GM20000 (cell line): ENCODE measurements around the gene BLVRA.
"Not testable (repeated sequence)": the region's sequence is repeated elsewhere in the genome, so short reads cannot be mapped to it uniquely, and the experiment has no call there.

Experiments used
- DNase-seq: peaks from one replicate; pipeline ENCODE4 v3.0.0; 2012; ENCODE audit warnings: low spot score
- TF ChIP-seq, protein P1 (sequence below): IDR thresholded peaks from 2 replicates; pipeline ENCODE4 v1.5.1; 2012; ENCODE audit warnings: mild to moderate bottlenecking, control low read depth; ENCODE audit errors: extremely low read depth, missing control alignments

Gene BLVRA

DNA sequence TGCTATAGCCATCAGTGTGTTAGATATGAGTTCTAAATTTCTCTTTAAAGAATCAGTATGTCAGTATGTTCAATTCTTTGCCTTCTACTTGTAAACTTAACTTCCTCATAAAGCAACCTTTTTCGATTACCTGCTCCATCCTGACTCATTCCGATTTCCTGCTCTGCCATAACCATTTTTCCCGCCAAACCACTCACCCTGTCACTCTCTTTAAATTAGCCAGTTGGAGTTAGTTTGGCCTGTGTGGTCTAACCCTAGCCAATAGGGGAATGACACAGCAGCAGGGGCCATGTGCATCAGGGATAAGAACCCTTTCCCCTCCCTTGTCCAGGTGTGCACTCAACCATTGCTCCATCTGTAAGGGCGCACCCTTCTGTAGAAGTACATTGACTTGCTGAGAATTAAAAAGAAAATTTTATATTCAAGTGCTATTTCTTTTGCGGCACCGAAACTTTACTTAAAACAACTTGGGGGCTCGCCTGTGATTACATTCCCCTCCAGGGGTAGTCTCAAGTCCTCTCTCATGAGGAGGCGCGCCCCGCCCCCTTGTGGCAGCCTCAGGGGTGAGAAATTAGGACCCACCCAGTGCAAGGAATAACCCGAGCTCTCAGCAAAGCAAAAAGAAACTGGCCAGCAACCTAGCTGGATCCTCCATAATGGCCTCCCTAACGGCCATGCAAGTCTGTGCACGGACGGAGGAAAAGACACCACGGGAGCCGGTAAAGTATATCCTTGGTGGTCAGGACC lies 51.9 kb downstream of the BLVRA start:
- DNase-seq: peak; percentile 22

DNA sequence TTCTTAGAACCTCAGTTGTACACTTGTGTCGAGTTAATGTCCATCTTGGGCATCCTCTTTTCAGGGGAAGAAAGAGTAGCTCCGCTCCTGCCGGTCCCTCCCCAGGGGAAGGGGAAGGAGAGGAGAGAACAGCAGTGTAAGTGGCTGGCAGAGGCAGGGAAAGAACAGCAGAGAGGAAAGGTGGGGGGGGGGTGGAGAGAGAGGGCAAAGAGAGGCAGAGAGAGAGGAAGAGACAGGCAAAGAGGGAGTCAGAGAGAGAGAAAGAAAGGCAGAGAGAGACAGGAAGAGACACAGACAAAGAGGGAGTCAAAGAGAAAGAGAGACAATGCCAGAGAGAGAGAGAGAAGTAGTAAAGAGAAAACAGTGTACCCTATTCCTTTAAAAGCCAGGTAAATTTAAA lies 56.9 kb downstream of the BLVRA start:
- TF ChIP-seq, protein P1, sequence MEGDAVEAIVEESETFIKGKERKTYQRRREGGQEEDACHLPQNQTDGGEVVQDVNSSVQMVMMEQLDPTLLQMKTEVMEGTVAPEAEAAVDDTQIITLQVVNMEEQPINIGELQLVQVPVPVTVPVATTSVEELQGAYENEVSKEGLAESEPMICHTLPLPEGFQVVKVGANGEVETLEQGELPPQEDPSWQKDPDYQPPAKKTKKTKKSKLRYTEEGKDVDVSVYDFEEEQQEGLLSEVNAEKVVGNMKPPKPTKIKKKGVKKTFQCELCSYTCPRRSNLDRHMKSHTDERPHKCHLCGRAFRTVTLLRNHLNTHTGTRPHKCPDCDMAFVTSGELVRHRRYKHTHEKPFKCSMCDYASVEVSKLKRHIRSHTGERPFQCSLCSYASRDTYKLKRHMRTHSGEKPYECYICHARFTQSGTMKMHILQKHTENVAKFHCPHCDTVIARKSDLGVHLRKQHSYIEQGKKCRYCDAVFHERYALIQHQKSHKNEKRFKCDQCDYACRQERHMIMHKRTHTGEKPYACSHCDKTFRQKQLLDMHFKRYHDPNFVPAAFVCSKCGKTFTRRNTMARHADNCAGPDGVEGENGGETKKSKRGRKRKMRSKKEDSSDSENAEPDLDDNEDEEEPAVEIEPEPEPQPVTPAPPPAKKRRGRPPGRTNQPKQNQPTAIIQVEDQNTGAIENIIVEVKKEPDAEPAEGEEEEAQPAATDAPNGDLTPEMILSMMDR: no peak
- no peak for DNase-seq

More for the DNA sequence above, 51.9 kb downstream of the BLVRA start:
- TF ChIP-seq, protein P1: peak; percentile 1

- not testable (repeated sequence) for DNase-seq
Observed at GRCh38 chr7:43816046-43816797, 57.7 kb downstream of the BLVRA start.

- DNase-seq: not testable (repeated sequence)
Observed at GRCh38 chr7:43823425-43823824, 64.9 kb downstream of the BLVRA start.

GRCh38 chr7:43823941-43824340 lies 65.5 kb downstream of the BLVRA start:
- no peak for DNase-seq
- TF ChIP-seq, protein P1: no peak

- not testable (repeated sequence) for DNase-seq
Observed at GRCh38 chr7:43824513-43824912, 66.0 kb downstream of the BLVRA start.

- TF ChIP-seq, protein P1: no peak
- no peak for DNase-seq
Observed at GRCh38 chr7:43824963-43825362, 66.5 kb downstream of the BLVRA start.

DNA sequence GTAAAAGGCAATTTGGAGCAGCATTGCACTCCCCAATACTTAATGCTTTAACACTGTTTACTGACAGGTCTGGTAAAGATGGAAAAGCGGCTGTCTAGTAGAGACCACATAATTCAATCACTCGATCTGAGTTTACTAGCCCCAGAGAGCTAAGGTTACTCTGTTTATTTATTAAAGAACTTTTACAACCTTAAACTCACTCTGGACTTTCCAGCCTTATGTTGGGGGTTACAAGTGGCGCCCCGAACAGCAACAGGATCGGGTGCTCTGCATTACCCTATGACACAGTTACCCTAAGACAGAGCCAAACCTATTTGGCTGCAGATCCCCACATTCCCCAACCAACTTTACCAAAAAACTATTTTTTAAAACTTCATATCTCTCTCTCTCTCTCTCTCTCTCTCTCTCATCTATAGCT lies 66.9 kb downstream of the BLVRA start:
- TF ChIP-seq, protein P1: no peak
- DNase-seq: no peak

DNA sequence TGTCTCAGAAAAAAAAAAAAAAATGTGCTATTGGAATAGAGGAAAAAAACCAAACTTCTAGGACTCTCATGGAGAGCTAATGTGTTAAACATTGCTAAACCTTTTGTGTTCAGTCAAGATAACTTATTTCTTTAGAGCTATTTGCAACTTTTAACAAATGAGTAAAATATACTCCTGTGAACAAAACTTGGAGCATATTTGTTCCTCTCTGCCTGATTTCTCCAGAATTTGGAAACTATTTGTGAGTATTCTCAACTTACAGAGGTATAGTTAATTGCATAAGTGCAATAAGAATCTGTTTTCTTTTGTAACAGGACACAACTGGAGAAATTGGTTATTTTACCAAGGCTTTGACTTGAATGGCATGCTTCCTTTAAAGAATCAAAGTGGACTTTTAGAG lies 72.4 kb downstream of the BLVRA start:
- DNase-seq: not testable (repeated sequence)
